Vagina (tissue), 2 donors: ENCODE results near the gene ATPAF1. TPM values are rescaled to one million over a fixed set of nuclear protein-coding genes. Genes with fewer than 3 reads are reported as not detected.

ENCODE experiments used
- DNase-seq, 2 donors: peaks; one replicate each; pipeline ENCODE4 v3.0.0-alpha.2; 2017; ENCODE audit errors: extremely low spot score in 2 of 2
- H3K27ac ChIP-seq: fragments of 200-600 bp; sonication (generic); one replicate; pipeline ENCODE4 v1.5.1; 2019
- H3K27me3 ChIP-seq: fragments of 200-600 bp; sonication (generic); one replicate; pipeline ENCODE4 v1.5.1; 2019
- H3K36me3 ChIP-seq, 2 donors: fragments of 200-600 bp; sonication (generic); one replicate each; pipeline ENCODE4 v1.5.1; 2017 to 2019
- H3K4me1 ChIP-seq: fragments of 200-600 bp; sonication (generic); one replicate; pipeline ENCODE4 v1.5.1; 2019
- H3K4me3 ChIP-seq, 2 donors: fragments of 200-600 bp; sonication (generic); 1 replicate in 1 of 2; 2 replicates in 1 of 2; pipeline ENCODE4 v1.5.1; 2016 to 2019
- H3K9me3 ChIP-seq: fragments of 200-600 bp; sonication (generic); one replicate; pipeline ENCODE4 v1.5.1; 2019
- POLR2A ChIP-seq, 2 donors: fragments of 450-650 bp; IDR thresholded peaks; one replicate each; pipeline ENCODE4 v1.6.1; 2017; ENCODE audit warnings: antibody characterized with exemption in 2 of 2, mild to moderate bottlenecking in 2 of 2, moderate library complexity in 2 of 2
- POLR2AphosphoS5 ChIP-seq, 2 donors: sonication (generic); formaldehyde crosslinking; IDR thresholded peaks; one replicate each; pipeline ENCODE4 v1.9.0; 2017; ENCODE audit warnings: antibody characterized with exemption in 2 of 2, mild to moderate bottlenecking in 2 of 2, low read depth in 1 of 2; ENCODE audit not compliant: insufficient read depth in 1 of 2
- intact Hi-C: fragments of 100-400 bp; cut with DNase I; formaldehyde crosslinking; loops from one replicate; pipeline ENCODE4 v1.15.1; 2023
- total RNA-seq: library from RNA; depleted of rRNA; stranded (reverse); fragments of >200 nt; gene quantifications from one replicate; pipeline ENCODE4 v1.2.3, GENCODE V29; 2016
- TF ChIP-seq, protein P1 (sequence below), 3 experiments: fragments of 450-650 bp in 2 of 3; fragments of 200-600 bp in 1 of 3; sonication (generic) in 1 of 3; IDR thresholded peaks; one replicate each; pipeline ENCODE4 v1.5.1; 2017 to 2019; ENCODE audit warnings: antibody characterized with exemption in 3 of 3, mild to moderate bottlenecking in 2 of 3, moderate library complexity in 2 of 3

Gene ATPAF1
- total RNA-seq, 1 donor from 2014 or later = 37.1 TPM

DNA sequence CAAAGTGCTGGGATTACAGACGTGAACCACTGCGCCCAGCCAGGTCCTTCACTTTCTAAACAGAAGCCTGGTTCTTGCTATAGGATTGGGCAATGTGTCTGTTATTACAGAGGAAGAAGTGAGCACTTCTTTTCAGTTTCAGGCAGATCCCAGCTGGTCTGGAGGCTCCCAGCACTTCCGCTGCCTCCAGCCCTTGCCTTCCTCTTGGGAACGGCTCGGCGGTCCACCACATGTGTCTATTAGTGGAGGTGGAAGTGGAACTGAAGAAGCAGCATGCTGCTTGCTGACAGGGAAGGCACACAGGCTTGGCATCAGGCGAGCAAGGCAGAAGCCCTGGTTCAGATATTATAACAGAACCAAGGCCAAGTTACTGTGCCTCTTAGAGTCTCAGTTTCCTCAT is 81.1 kb downstream of the ATPAF1 start:
- intact Hi-C loops = no loop called here
- H3K9me3 ChIP-seq = no peaks in the 10 kb centered on the region
- no peaks in the 10 kb centered on the region for H3K27me3 ChIP-seq
- H3K36me3 ChIP-seq = peaks cover 0 to 67% of the 10 kb centered on the region in 2 donors
- no peak overlapping the region for H3K27ac ChIP-seq
- H3K4me1 ChIP-seq = no peaks in the 10 kb centered on the region
- TF ChIP-seq, protein P1, sequence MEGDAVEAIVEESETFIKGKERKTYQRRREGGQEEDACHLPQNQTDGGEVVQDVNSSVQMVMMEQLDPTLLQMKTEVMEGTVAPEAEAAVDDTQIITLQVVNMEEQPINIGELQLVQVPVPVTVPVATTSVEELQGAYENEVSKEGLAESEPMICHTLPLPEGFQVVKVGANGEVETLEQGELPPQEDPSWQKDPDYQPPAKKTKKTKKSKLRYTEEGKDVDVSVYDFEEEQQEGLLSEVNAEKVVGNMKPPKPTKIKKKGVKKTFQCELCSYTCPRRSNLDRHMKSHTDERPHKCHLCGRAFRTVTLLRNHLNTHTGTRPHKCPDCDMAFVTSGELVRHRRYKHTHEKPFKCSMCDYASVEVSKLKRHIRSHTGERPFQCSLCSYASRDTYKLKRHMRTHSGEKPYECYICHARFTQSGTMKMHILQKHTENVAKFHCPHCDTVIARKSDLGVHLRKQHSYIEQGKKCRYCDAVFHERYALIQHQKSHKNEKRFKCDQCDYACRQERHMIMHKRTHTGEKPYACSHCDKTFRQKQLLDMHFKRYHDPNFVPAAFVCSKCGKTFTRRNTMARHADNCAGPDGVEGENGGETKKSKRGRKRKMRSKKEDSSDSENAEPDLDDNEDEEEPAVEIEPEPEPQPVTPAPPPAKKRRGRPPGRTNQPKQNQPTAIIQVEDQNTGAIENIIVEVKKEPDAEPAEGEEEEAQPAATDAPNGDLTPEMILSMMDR (IDR thresholded peaks at IDR 0.05) = no peak
- TF ChIP-seq POLR2A (IDR thresholded peaks at IDR 0.05) (no peak), POLR2AphosphoS5 (IDR thresholded peaks at IDR 0.05; ENCODE audit: insufficient read depth in 1 of 2, low read depth in 1 of 2) (no peak)
- no peak overlapping the region for H3K4me3 ChIP-seq
- no peak for DNase-seq

GRCh38 chr1:46585312-46585938 is 82.7 kb downstream of the ATPAF1 start:
- TF ChIP-seq POLR2AphosphoS5 (IDR thresholded peaks at IDR 0.05; ENCODE audit: insufficient read depth in 1 of 2, low read depth in 1 of 2) = no peak
- TF ChIP-seq POLR2A (IDR thresholded peaks at IDR 0.05) = no peak
- TF ChIP-seq, protein P1 (IDR thresholded peaks at IDR 0.05) = no peak
- intact Hi-C loops = no loop called here

GRCh38 chr1:46583494-46583893 is 84.7 kb downstream of the ATPAF1 start:
- no peak overlapping the region for H3K4me3 ChIP-seq
- no peaks in the 10 kb centered on the region for H3K4me1 ChIP-seq
- H3K27ac ChIP-seq = no peak overlapping the region
- H3K9me3 ChIP-seq = no peaks in the 10 kb centered on the region
- TF ChIP-seq POLR2AphosphoS5 (IDR thresholded peaks at IDR 0.05; ENCODE audit: insufficient read depth in 1 of 2, low read depth in 1 of 2) = no peak
- no peak for TF ChIP-seq POLR2A (IDR thresholded peaks at IDR 0.05)
- TF ChIP-seq, protein P1 (IDR thresholded peaks at IDR 0.05) = no peak
- H3K27me3 ChIP-seq = no peaks in the 10 kb centered on the region
- intact Hi-C loops = no loop called here
- H3K36me3 ChIP-seq = peaks cover 0 to 54% of the 10 kb centered on the region in 2 donors
- DNase-seq = no peak

More at GRCh38 chr1:46585312-46585938, 82.7 kb downstream of the ATPAF1 start:
- Histone ChIP-seq H3K36me3 (peaks cover 0 to 53% of the 10 kb centered on the region in 2 donors), H3K27ac (no peak overlapping the region), H3K27me3 (no peaks in the 10 kb centered on the region), H3K4me1 (no peaks in the 10 kb centered on the region), H3K9me3 (no peaks in the 10 kb centered on the region), H3K4me3 (no peak overlapping the region)
- DNase-seq = no peak

DNA sequence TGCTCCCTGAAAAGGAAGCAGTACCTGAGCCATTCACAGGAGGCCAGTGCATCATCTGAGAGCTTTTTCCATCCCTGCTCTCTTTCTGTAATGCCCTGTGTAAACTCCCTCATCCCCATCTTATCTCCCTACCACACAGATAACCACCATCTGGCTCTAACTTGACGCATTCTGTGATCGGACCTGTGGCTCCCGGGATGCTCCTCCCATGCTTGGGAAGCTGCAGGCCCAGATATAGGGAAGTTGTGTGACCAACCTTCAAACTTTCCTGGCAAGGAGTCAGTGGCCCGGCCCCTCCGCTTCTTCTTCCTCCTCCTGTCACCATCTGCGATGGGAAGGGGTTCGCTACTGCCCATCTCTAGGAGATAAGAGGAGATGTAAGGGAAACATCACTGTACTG is 85.2 kb downstream of the ATPAF1 start:
- H3K4me3 ChIP-seq = no peak overlapping the region
- no peaks in the 10 kb centered on the region for H3K9me3 ChIP-seq
- H3K4me1 ChIP-seq = no peaks in the 10 kb centered on the region
- DNase-seq = no peak
- intact Hi-C loops = no loop called here
- no peaks in the 10 kb centered on the region for H3K27me3 ChIP-seq
- no peak overlapping the region for H3K27ac ChIP-seq
- peaks cover 0 to 54% of the 10 kb centered on the region in 2 donors for H3K36me3 ChIP-seq
- TF ChIP-seq, protein P1 (IDR thresholded peaks at IDR 0.05) = no peak
- no peak for TF ChIP-seq POLR2AphosphoS5 (IDR thresholded peaks at IDR 0.05; ENCODE audit: insufficient read depth in 1 of 2, low read depth in 1 of 2)

Other genes with a start within 250 kb of the ATPAF1 start
- 0.25 TPM for gene DMBX1, start 178.5 kb downstream of the ATPAF1 start, total RNA-seq
- not detected for gene KNCN, start 116.7 kb downstream of the ATPAF1 start, total RNA-seq
- gene MKNK1, start 64.1 kb downstream of the ATPAF1 start, total RNA-seq = 55.5 TPM
- 33.9 TPM for gene MOB3C, start 51.6 kb downstream of the ATPAF1 start, total RNA-seq
- not detected for gene TEX38, start 3.5 kb upstream of the ATPAF1 start, total RNA-seq
- 67.3 TPM for gene EFCAB14, start 50.8 kb upstream of the ATPAF1 start, total RNA-seq
- gene CYP4B1, start 130.7 kb upstream of the ATPAF1 start, total RNA-seq = 74.4 TPM